Upper lobe of left lung (tissue), 6 donors: ENCODE results near the gene MAGEF1. TPM values are rescaled to one million over a fixed set of nuclear protein-coding genes. Genes with fewer than 3 reads are reported as not detected.
A peak's percentile ranks its signal among the peaks of the same experiment; 100 is the strongest.

Source experiments
- ATAC-seq, 2 donors: fragments of 200-7000 bp; cut with Tn5 transposase; one replicate each; pipeline ENCODE4 v1.9.1; 2022; ENCODE audit warnings: mild to moderate bottlenecking in 2 of 2, moderate library complexity in 2 of 2; ENCODE audit not compliant: low FRiP score in 2 of 2
- DNase-seq, 2 donors: peaks; one replicate each; pipeline ENCODE4 v3.0.0-alpha.2; 2019 to 2020
- H3K27ac ChIP-seq, 4 donors: fragments of 200-600 bp; sonication (generic); one replicate each; pipeline ENCODE4 v1.5.1; 2016 to 2019
- H3K27me3 ChIP-seq, 4 donors: fragments of 200-600 bp; sonication (generic); one replicate each; pipeline ENCODE4 v1.5.1; 2017 to 2019
- H3K36me3 ChIP-seq, 4 donors: fragments of 200-600 bp; sonication (generic); one replicate each; pipeline ENCODE4 v1.5.1; 2016 to 2019
- H3K4me1 ChIP-seq, 4 donors: fragments of 200-600 bp; sonication (generic); one replicate each; pipeline ENCODE4 v1.5.1; 2018 to 2019
- H3K4me3 ChIP-seq, 4 donors: fragments of 200-600 bp; sonication (generic); one replicate each; pipeline ENCODE4 v1.5.1; 2017 to 2019; ENCODE audit warnings: mild to moderate bottlenecking in 2 of 4, moderate library complexity in 1 of 4
- H3K9me3 ChIP-seq, 4 donors: fragments of 200-600 bp; sonication (generic); one replicate each; pipeline ENCODE4 v1.5.1; 2018 to 2019
- EP300 ChIP-seq, 4 donors: sonication (generic); formaldehyde crosslinking; IDR thresholded peaks; one replicate each; pipeline ENCODE4 v1.5.1; 2017; ENCODE audit warnings: antibody characterized with exemption in 4 of 4, control low read depth in 2 of 4
- POLR2A ChIP-seq, 4 donors: fragments of 450-650 bp; IDR thresholded peaks; one replicate each; pipeline ENCODE4 v1.5.1; 2016 to 2017; ENCODE audit warnings: antibody characterized with exemption in 4 of 4, mild to moderate bottlenecking in 2 of 4
- POLR2AphosphoS5 ChIP-seq, 2 donors: sonication (generic); formaldehyde crosslinking; IDR thresholded peaks; one replicate each; pipeline ENCODE4 v1.5.1; 2017; ENCODE audit warnings: antibody characterized with exemption in 2 of 2
- WGBS, 2 donors: methylation state at CpG; one replicate each; pipeline ENCODE4 v1.1.5; 2017 to 2018; 5-methylcytosine and 5-hydroxymethylcytosine counted together
- total RNA-seq, 6 donors: library from RNA; depleted of rRNA in 4 of 6; stranded (reverse); fragments of >200 nt in 4 of 6; gene quantifications; one replicate each; pipeline versions ENCODE4 v1.1.0 to v1.2.1, GENCODE V29; 2016 to 2021
- TF ChIP-seq, protein P1 (sequence below), 6 experiments: fragments of 450-650 bp in 4 of 6; fragments of 200-600 bp in 2 of 6; sonication (generic) in 2 of 6; IDR thresholded peaks; one replicate each; pipeline ENCODE4 v1.5.1; 2016 to 2019; ENCODE audit warnings: antibody characterized with exemption in 6 of 6
- donor health status: DM: no; HTN: no; CAD: no; lungs with moderate emphysema.
- donor health status: DM: no; HTN: yes; CAD: no; lungs with severe emphysema.

The MAGEF1 gene
- total RNA-seq, 6 donors from 2014 or later, result 13.6 to 52.4 (median 35.7) TPM

DNA sequence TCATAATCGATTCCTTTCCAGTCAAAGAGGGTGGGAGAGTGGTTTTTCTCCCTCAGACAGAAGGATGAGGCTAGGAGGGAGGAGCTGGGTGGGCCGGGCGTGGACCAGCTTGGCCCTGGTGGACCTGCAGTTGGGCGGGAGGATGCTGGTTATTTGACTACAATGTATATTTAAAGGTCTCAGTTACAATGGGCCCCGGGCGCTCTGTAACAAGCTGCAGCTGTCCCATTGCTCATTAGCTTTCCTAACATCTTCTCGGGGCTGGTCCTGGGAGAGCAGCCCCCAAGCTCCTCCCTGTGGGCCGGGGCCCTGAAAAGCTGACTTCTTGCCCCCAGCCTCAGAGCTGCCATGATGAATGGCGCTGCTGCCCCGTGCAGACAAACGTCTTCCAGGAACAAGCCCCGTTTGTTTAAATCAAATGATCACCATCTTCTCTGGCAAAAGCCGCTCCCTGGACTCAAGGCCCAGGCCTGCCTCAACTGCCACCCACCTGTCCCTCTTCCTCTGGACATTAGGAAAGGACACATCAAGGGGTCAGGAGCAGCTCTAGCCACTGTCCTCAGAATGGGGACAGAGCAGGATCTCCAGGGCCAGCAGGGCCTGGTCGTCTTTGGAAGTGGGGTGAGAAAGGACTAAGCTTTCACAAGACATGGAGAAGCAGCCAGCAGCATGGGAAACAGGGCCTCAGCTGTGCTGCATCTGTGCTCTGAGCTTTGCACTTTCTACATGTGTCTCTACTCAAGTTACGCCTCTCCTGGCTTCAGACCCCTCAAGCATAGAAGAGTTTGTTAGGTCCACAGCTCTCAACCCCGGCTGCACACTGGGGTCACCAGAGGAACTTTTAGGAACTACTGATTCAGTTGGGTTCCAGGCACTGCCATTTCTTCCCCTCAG is 38.6 kb downstream of the MAGEF1 start:
- Histone ChIP-seq H3K4me3 (no peak overlapping the region), H3K27me3 (no peaks in the 10 kb centered on the region), H3K4me1 (no peaks in the 10 kb centered on the region), H3K27ac (no peak overlapping the region), H3K9me3 (no peaks in the 10 kb centered on the region), H3K36me3 (no peaks in the 10 kb centered on the region)
- DNase-seq, result no peak
- TF ChIP-seq POLR2A (IDR thresholded peaks at IDR 0.05), result no peak
- no peak for TF ChIP-seq EP300 (IDR thresholded peaks at IDR 0.05)
- TF ChIP-seq POLR2AphosphoS5 (IDR thresholded peaks at IDR 0.05), result no peak
- TF ChIP-seq, protein P1, sequence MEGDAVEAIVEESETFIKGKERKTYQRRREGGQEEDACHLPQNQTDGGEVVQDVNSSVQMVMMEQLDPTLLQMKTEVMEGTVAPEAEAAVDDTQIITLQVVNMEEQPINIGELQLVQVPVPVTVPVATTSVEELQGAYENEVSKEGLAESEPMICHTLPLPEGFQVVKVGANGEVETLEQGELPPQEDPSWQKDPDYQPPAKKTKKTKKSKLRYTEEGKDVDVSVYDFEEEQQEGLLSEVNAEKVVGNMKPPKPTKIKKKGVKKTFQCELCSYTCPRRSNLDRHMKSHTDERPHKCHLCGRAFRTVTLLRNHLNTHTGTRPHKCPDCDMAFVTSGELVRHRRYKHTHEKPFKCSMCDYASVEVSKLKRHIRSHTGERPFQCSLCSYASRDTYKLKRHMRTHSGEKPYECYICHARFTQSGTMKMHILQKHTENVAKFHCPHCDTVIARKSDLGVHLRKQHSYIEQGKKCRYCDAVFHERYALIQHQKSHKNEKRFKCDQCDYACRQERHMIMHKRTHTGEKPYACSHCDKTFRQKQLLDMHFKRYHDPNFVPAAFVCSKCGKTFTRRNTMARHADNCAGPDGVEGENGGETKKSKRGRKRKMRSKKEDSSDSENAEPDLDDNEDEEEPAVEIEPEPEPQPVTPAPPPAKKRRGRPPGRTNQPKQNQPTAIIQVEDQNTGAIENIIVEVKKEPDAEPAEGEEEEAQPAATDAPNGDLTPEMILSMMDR (IDR thresholded peaks at IDR 0.05), result no peak
- ATAC-seq, result no peak
- 78 to 86% methylated on average over 8 to 16 of the region's 16 CpGs for WGBS, 2 donors

DNA sequence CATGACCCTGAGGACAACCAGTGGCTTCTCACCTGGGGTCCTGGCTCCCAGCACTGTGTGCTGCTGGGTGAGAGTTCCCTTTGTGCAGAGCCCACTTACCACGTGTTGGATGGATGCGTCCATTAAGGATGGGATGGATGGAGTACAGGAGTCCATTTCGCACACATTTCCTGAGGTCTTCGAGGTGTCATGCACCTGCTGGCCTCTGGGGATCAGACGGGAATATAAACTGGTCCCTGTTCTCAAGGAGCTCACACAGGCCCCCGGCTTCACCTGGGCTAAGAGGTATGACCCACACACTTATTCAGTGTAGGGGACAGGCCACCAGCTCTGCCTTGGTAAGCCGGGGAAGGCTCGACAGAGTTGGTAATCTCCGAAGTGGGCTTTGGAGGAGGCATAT is 39.5 kb downstream of the MAGEF1 start:
- WGBS, 2 donors, result 83 to 85% methylated on average over 9 of the region's 9 CpGs
- Histone ChIP-seq H3K9me3 (no peaks in the 10 kb centered on the region), H3K36me3 (no peaks in the 10 kb centered on the region), H3K27me3 (no peaks in the 10 kb centered on the region), H3K4me1 (no peaks in the 10 kb centered on the region), H3K4me3 (no peak overlapping the region), H3K27ac (no peak overlapping the region)
- no peak for ATAC-seq
- no peak for DNase-seq
- TF ChIP-seq, protein P1 (IDR thresholded peaks at IDR 0.05), result no peak
- TF ChIP-seq EP300 (IDR thresholded peaks at IDR 0.05) (no peak), POLR2A (IDR thresholded peaks at IDR 0.05) (no peak), POLR2AphosphoS5 (IDR thresholded peaks at IDR 0.05) (no peak)

DNA sequence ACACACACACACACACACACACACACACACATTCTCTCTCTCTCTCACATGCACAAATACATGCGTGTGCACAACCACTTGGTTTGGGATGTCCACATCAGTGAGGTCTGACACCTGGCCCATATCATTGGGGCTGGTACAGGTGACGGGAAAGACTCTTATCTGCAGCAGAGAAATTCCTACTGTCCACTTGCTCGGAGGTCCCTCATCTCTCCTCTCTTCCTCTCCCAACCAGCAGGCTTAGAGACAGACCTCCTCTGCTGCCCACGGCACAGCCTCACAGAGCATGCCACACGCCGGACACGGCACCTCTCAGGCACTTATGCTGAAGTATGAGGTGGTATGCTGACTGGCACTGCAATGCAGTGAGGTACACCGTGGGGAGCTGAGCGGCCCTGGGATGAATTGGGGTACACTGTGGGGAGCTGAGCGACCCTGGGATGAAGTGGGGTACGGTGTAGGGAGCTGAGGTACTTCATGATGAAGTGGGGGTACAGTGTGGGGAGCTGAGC is 41.7 kb downstream of the MAGEF1 start:
- no peak for TF ChIP-seq EP300 (IDR thresholded peaks at IDR 0.05)
- TF ChIP-seq, protein P1 (IDR thresholded peaks at IDR 0.05), result no peak
- no peak for TF ChIP-seq POLR2A (IDR thresholded peaks at IDR 0.05)
- no peak for TF ChIP-seq POLR2AphosphoS5 (IDR thresholded peaks at IDR 0.05)
- Histone ChIP-seq H3K36me3 (no peaks in the 10 kb centered on the region), H3K4me3 (no peak overlapping the region), H3K27me3 (no peaks in the 10 kb centered on the region), H3K4me1 (no peaks in the 10 kb centered on the region), H3K9me3 (no peaks in the 10 kb centered on the region), H3K27ac (no peak overlapping the region)
- DNase-seq (no peak), ATAC-seq (peak in 1 of 2 donors; percentile 60)
- WGBS, 2 donors, result 76 to 80% methylated on average over 10 to 11 of the region's 11 CpGs

DNA sequence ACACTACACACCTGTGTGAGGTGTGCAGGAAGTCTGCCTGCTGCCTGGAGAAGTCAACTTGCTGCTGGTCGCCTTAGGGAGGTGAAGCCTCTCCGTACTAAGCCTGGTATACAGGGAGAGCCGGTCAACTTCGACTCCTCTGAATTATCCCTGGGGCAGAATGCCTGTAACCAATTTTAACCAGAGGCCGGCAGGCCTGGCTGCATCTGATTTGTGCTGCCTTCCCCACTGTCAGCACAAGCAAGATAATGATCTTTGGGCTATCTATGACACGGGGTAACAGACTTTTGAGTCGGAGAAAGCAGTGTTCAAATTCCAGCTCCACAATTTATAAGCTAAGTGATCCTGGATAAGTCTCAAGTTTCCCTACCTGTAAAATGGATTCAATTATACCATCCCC is 42.3 kb downstream of the MAGEF1 start:
- WGBS, 2 donors, result 76 to 84% methylated on average over 4 to 7 of the region's 7 CpGs
- H3K4me1 ChIP-seq, result no peaks in the 10 kb centered on the region

More for the DNA sequence above, 42.3 kb downstream of the MAGEF1 start:
- no peak for TF ChIP-seq POLR2AphosphoS5 (IDR thresholded peaks at IDR 0.05)
- TF ChIP-seq POLR2A (IDR thresholded peaks at IDR 0.05), result no peak
- no peak for TF ChIP-seq EP300 (IDR thresholded peaks at IDR 0.05)
- TF ChIP-seq, protein P1 (IDR thresholded peaks at IDR 0.05), result no peak
- no peak for ATAC-seq
- Histone ChIP-seq H3K27me3 (no peaks in the 10 kb centered on the region), H3K36me3 (no peaks in the 10 kb centered on the region), H3K9me3 (no peaks in the 10 kb centered on the region), H3K4me3 (no peak overlapping the region), H3K27ac (no peak overlapping the region)
- no peak for DNase-seq
